RWPE1 (cell line): ENCODE measurements around the gene VKORC1.

Experiments used
- CTCF ChIA-PET: fragments of 350-600 bp; sonication (Branson Sonifier 250); formaldehyde crosslinking; extraction: SDS; loops from one replicate; lab custom pipeline; 2021; lab: Yijun Ruan, JAX
- POLR2A ChIA-PET: fragments of 400-600 bp; formaldehyde crosslinking; extraction: SDS; loops from one replicate; lab custom pipeline; 2020; ENCODE audit warnings: antibody characterized with exemption; ENCODE audit not compliant: low non-redundant PET; lab: Yijun Ruan, JAX
- DNase-seq: peaks from one replicate; pipeline ENCODE4 v3.0.0; 2012; ENCODE audit warnings: low spot score
- H3K27ac ChIP-seq: fragments of 450-650 bp; 2 replicates; pipeline ENCODE4 v1.5.1; 2017
- CTCF ChIP-seq: fragments of 450-650 bp; conservative IDR thresholded peaks from 2 replicates; pipeline ENCODE4 v1.5.1; 2017; ENCODE audit warnings: low read depth, mild to moderate bottlenecking

Gene VKORC1

GRCh38 chr16:31042866-31043265 is 51.7 kb downstream of the VKORC1 start:
- no peak for DNase-seq
- CTCF ChIA-PET: no interaction called here
- peak overlapping the region; percentile 8 for H3K27ac ChIP-seq
- TF ChIP-seq CTCF: no peak
- POLR2A ChIA-PET: no interaction called here
